ENCODE measurements around the gene SORL1. TPM values are rescaled to one million over a fixed set of nuclear protein-coding genes. Genes with fewer than 3 reads are reported as not detected.
A peak's percentile ranks its signal among the peaks of the same experiment; 100 is the strongest.

SORL1 gene
- total and polyA plus RNA-seq, 2 experiments from 2014 or later: 0.26 to 0.54 TPM

DNA sequence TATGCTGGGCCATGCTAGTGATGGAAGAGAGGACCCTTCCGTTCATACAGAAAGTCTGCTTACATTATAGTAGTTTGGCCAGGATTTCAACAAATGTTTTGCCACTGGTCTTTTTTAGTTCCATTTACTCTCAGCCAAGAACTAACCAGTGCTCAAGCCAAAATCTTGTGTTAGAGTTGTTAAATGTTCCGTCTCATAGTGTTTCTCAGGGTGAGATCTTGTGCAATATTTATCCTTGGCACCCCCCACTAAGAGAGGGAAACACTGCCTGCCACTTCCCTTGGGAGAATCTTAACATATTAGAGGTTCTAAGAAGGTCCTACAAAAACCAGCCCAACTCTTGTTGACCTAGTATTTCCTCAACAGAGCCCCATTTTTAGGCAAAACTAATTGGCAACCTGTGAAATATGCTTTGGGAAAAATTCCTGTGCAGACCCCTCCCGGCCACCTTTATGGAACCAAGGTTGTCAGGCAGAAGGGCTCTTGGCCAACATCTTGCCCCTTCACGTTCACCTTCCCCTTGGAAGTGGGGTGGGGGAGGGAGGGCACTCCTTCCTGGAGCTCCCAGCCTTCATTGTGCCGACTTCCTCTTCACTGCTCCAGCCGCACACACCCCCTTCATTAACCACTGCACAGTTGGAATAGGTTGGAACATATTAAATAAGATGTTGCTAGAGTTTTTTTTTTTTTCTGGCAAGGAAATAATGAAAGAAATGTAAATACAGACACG lies 173.8 kb downstream of the SORL1 start:
- Histone ChIP-seq H3K9me2 (ENCODE audit: insufficient read depth) (no peaks in the 10 kb centered on the region), H3K27ac (no peak overlapping the region), H3K4me2 (ENCODE audit: unreplicated experiment) (no peak overlapping the region), H3K36me3 (ENCODE audit: low read depth) (no peaks in the 10 kb centered on the region), H3K4me1 (ENCODE audit: insufficient read depth) (peaks cover 14% of the 10 kb centered on the region), H3K4me3 (no peak overlapping the region), H3K9ac (no peak overlapping the region), H4K20me1 (ENCODE audit: insufficient read depth) (no peaks in the 10 kb centered on the region), H3K9me3 (ENCODE audit: low read depth) (no peaks in the 10 kb centered on the region), H3K79me2 (ENCODE audit: insufficient read depth) (no peaks in the 10 kb centered on the region), H3K27me3 (replicated peaks; ENCODE audit: insufficient read depth) (no peaks in the 10 kb centered on the region), H2AFZ (no peak overlapping the region), H3F3A (ENCODE audit: insufficient read depth) (peaks cover 9% of the 10 kb centered on the region; the same call in 1 of the 2 replicates)
- TF ChIP-seq EZH2 (IDR thresholded peaks at IDR 0.05; ENCODE audit: insufficient read depth, poor library complexity, severe bottlenecking): no peak
- no peak for TF ChIP-seq EZH2phosphoT487 (IDR thresholded peaks at IDR 0.05; ENCODE audit: insufficient read depth, low read depth)
- WGBS, 2 experiments (ENCODE audit: low coverage in 1 of 2, low lambda C conversion rate in 2 of 2, missing lambda C conversion rate in 2 of 2): 69 to 71% methylated on average over 7 of the region's 7 CpGs
- in situ Hi-C loops (cut with MboI): no loop called here
- DNase-seq: peak; percentile 23

DNA sequence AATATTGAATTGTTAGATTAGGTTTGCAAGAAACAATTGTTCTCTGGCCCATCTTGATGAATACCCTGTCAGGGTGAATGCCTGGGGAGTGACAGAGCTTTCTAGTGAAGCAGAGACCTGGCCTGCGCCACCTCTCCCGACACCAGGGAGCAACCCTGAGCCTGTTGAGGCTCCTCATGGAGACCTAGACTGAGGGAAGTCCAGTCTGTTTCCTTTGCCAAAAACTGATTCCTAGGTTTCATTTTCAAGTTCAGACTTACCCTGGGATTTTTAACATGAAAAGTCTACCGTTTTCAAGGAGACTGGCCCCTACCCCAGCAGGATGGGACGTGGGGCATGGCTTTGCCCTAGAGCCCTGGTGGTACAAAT lies 174.4 kb downstream of the SORL1 start:
- Histone ChIP-seq H3F3A (ENCODE audit: insufficient read depth) (peaks cover 9% of the 10 kb centered on the region; the same call in 1 of the 2 replicates), H3K79me2 (ENCODE audit: insufficient read depth) (no peaks in the 10 kb centered on the region), H2AFZ (no peak overlapping the region), H3K9me3 (ENCODE audit: low read depth) (no peaks in the 10 kb centered on the region), H3K4me1 (ENCODE audit: insufficient read depth) (peaks cover 16% of the 10 kb centered on the region), H3K9me2 (ENCODE audit: insufficient read depth) (no peaks in the 10 kb centered on the region), H3K27me3 (replicated peaks; ENCODE audit: insufficient read depth) (no peaks in the 10 kb centered on the region), H3K36me3 (ENCODE audit: low read depth) (no peaks in the 10 kb centered on the region), H3K9ac (no peak overlapping the region), H3K4me3 (no peak overlapping the region), H4K20me1 (ENCODE audit: insufficient read depth) (no peaks in the 10 kb centered on the region), H3K27ac (no peak overlapping the region), H3K4me2 (ENCODE audit: unreplicated experiment) (no peak overlapping the region)
- in situ Hi-C loops (cut with MboI): no loop called here
- TF ChIP-seq EZH2 (IDR thresholded peaks at IDR 0.05; ENCODE audit: insufficient read depth, poor library complexity, severe bottlenecking): no peak
- no peak for TF ChIP-seq EZH2phosphoT487 (IDR thresholded peaks at IDR 0.05; ENCODE audit: insufficient read depth, low read depth)
- no peak for DNase-seq
- 73 to 81% methylated on average over 4 of the region's 4 CpGs for WGBS, 2 experiments (ENCODE audit: low coverage in 1 of 2, low lambda C conversion rate in 2 of 2, missing lambda C conversion rate in 2 of 2)

DNA sequence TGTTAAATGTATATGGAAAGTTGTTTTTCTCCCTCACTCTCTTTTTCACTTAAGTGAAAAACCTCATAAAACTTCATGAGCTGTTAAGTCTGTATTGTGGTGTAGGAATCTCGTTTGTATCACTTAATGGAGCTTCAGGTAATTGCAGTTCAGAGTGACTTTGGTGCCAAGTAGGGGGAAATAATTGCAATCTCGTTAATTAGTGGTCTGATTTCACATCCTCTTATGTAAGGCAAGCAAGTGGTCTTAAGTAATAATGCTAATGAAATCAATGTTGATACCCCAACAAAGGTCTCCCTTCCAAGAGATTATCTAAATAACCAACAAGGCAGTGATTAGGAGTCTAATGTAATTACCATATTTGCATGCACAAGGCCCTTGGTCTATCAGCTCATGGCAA lies 174.9 kb downstream of the SORL1 start:
- Histone ChIP-seq H2AFZ (no peak overlapping the region), H3K27ac (no peak overlapping the region), H3K36me3 (ENCODE audit: low read depth) (no peaks in the 10 kb centered on the region), H3K27me3 (replicated peaks; ENCODE audit: insufficient read depth) (no peaks in the 10 kb centered on the region), H3K4me1 (ENCODE audit: insufficient read depth) (peaks cover 16% of the 10 kb centered on the region), H3K9ac (no peak overlapping the region), H3K4me2 (ENCODE audit: unreplicated experiment) (no peak overlapping the region), H3F3A (ENCODE audit: insufficient read depth) (peaks cover 9% of the 10 kb centered on the region; the same call in 1 of the 2 replicates), H3K79me2 (ENCODE audit: insufficient read depth) (no peaks in the 10 kb centered on the region), H3K9me2 (ENCODE audit: insufficient read depth) (no peaks in the 10 kb centered on the region), H3K4me3 (no peak overlapping the region), H3K9me3 (ENCODE audit: low read depth) (no peaks in the 10 kb centered on the region), H4K20me1 (ENCODE audit: insufficient read depth) (no peaks in the 10 kb centered on the region)
- WGBS, 2 experiments (ENCODE audit: low coverage in 1 of 2, low lambda C conversion rate in 2 of 2, missing lambda C conversion rate in 2 of 2): 69% methylated on average over 2 of the region's 2 CpGs
- in situ Hi-C loops (cut with MboI): no loop called here
- TF ChIP-seq EZH2 (IDR thresholded peaks at IDR 0.05; ENCODE audit: insufficient read depth, poor library complexity, severe bottlenecking) (no peak), EZH2phosphoT487 (IDR thresholded peaks at IDR 0.05; ENCODE audit: insufficient read depth, low read depth) (no peak)
- DNase-seq: no peak

DNA sequence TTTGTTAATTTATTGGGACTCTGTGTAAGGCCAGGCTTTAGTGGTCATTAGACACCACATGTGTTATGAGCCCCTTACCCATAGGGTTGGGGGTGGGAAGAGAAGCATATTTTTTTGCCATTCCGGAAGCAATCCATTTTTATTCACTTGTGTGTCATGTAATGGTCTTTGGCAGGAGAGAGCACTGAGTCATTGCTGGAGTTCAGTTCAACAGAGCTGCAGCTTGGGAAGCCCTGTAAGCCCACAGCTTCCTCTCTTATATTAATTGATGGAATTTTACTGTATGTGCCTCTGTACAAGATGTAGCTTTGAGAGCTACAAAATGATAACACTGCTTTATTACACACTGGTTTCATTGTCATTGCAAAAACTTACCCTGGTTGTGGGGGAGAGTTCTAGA lies 177.9 kb downstream of the SORL1 start:
- H3K9me3 ChIP-seq (ENCODE audit: low read depth): no peaks in the 10 kb centered on the region
- H3K27me3 ChIP-seq (replicated peaks; ENCODE audit: insufficient read depth): no peaks in the 10 kb centered on the region
- no peaks in the 10 kb centered on the region for H3K36me3 ChIP-seq (ENCODE audit: low read depth)
- TF ChIP-seq EZH2phosphoT487 (IDR thresholded peaks at IDR 0.05; ENCODE audit: insufficient read depth, low read depth): no peak
- no peak for TF ChIP-seq EZH2 (IDR thresholded peaks at IDR 0.05; ENCODE audit: insufficient read depth, poor library complexity, severe bottlenecking)
- H3K4me1 ChIP-seq (ENCODE audit: insufficient read depth): peaks cover 32% of the 10 kb centered on the region
- H4K20me1 ChIP-seq (ENCODE audit: insufficient read depth): no peaks in the 10 kb centered on the region
- H3K9me2 ChIP-seq (ENCODE audit: insufficient read depth): no peaks in the 10 kb centered on the region
- no peak overlapping the region for H3K9ac ChIP-seq
- H3K4me2 ChIP-seq (ENCODE audit: unreplicated experiment): peak overlapping the region; percentile 25
- WGBS, 2 experiments (ENCODE audit: low coverage in 1 of 2, low lambda C conversion rate in 2 of 2, missing lambda C conversion rate in 2 of 2): 0% methylated on average over 1 of the region's 1 CpG
- peaks cover 26% of the 10 kb centered on the region for H3F3A ChIP-seq (ENCODE audit: insufficient read depth)
- no peak overlapping the region for H2AFZ ChIP-seq
- no peak overlapping the region for H3K4me3 ChIP-seq
- DNase-seq: peak; percentile 88
- no peaks in the 10 kb centered on the region for H3K79me2 ChIP-seq (ENCODE audit: insufficient read depth)
- H3K27ac ChIP-seq: peak overlapping the region; percentile 10; the same call in 1 of the 2 replicates
- in situ Hi-C loops (cut with MboI): no loop called here

All from GM23248 (cell line).